ENCODE measurements around the gene EIF3L. TPM values are rescaled to one million over a fixed set of nuclear protein-coding genes. Genes with fewer than 3 reads are reported as not detected.
A peak's percentile ranks its signal among the peaks of the same experiment; 100 is the strongest.

EIF3L gene
- total RNA-seq, 2 donors from 2014 or later = 224 to 226 TPM

- Histone ChIP-seq H3K36me3 (no peaks in the 10 kb centered on the region), H3K9me3 (no peaks in the 10 kb centered on the region), H3K27ac (peak overlapping the region; percentile 90 to 94), H3K4me3 (peak overlapping the region; percentile 79), H3K27me3 (replicated peaks; ENCODE audit: insufficient read depth) (no peaks in the 10 kb centered on the region), H3K4me1 (ENCODE audit: control insufficient read depth in 1 of 2, low read depth in 2 of 2) (peaks cover 16 to 40% of the 10 kb centered on the region in 2 donors)
- no peak for TF ChIP-seq CTCF (IDR thresholded peaks at IDR 0.05)
- DNase-seq (ENCODE audit: low spot score) (peak; percentile 72), ATAC-seq (ENCODE audit: insufficient number of reproducible peaks, low FRiP score, low read depth) (peak; percentile 82)
These were observed 55.6 kb downstream of the EIF3L start for GRCh38 chr22:37904572-37905533.

DNA sequence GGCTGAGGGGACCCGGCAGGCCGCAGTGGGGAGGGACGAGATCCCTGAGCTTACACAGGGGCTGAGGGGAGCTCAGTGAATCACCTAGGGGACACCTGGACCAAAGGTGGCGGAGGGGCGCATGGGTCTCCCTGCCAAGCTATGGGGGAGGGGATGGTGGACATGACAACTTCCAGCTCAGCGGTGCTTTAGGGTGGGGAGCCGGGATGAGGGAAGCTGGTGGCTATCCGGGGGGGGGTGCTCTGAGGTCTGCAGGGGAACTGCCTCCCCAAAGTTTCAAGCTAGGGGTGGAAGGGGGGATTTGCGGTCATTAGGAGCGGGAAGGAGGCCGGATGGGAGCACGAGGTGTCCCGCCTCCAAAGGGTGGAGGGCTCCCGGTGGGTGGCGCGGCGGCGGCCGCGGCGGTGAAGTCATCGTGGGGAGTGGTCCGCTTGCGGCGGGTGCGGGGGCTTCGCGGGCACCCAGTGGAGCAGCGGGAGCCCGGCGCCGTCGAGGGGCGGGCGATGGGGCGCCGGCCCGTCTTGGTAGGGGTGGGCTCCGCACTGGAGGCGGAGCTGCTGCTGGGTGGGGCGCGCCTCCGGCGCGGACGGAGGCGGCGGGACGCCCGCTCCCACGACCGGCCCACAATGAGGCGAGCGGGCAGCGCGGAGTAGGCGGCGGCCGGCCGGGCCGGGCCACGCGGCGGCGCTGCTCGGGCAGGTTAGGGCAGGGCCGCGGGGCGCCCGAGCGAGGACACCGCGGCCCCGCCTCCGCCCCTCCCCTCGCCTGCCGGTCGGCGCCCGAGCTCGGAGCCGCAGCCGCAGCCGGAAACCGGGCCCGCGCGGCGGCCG lies 56.5 kb downstream of the EIF3L start, which contains the start of gene MICALL1:
TSS of gene MICALL1 (plus strand) at position 764 of the 830 bp plus-strand sequence. CDS start 126 bp downstream, outside the sequence.
- H3K4me3 ChIP-seq = peak within 1 kb of the TSS; percentile 79
- H3K36me3 ChIP-seq = no peaks in the 10 kb centered on the region
- TF ChIP-seq CTCF (IDR thresholded peaks at IDR 0.05) = no peak
- DNase-seq (ENCODE audit: low spot score) (no peak), ATAC-seq (ENCODE audit: insufficient number of reproducible peaks, low FRiP score, low read depth) (peak; percentile 71)
- no peaks in the 10 kb centered on the region for H3K9me3 ChIP-seq
- no peaks in the 10 kb centered on the region for H3K27me3 ChIP-seq (replicated peaks; ENCODE audit: insufficient read depth)
- H3K4me1 ChIP-seq (ENCODE audit: control insufficient read depth in 1 of 2, low read depth in 2 of 2) = peaks cover 16 to 49% of the 10 kb centered on the region in 2 donors
- peak within 1 kb of the TSS; percentile 90 to 94 for H3K27ac ChIP-seq

- no peak for TF ChIP-seq CTCF (IDR thresholded peaks at IDR 0.05)
- Histone ChIP-seq H3K9me3 (no peaks in the 10 kb centered on the region), H3K36me3 (no peaks in the 10 kb centered on the region), H3K4me3 (peak overlapping the region; percentile 75), H3K27me3 (replicated peaks; ENCODE audit: insufficient read depth) (no peaks in the 10 kb centered on the region), H3K4me1 (ENCODE audit: control insufficient read depth in 1 of 2, low read depth in 2 of 2) (peaks cover 16 to 57% of the 10 kb centered on the region in 2 donors), H3K27ac (peak overlapping the region; percentile 87)
- DNase-seq (ENCODE audit: low spot score) = no peak
- no peak for ATAC-seq (ENCODE audit: insufficient number of reproducible peaks, low FRiP score, low read depth)
These were observed 57.3 kb downstream of the EIF3L start for GRCh38 chr22:37906364-37907008.

GRCh38 chr22:37907036-37907954 lies 58.1 kb downstream of the EIF3L start:
- Histone ChIP-seq H3K9me3 (no peaks in the 10 kb centered on the region), H3K36me3 (no peaks in the 10 kb centered on the region), H3K4me1 (ENCODE audit: control insufficient read depth in 1 of 2, low read depth in 2 of 2) (peaks cover 16 to 58% of the 10 kb centered on the region in 2 donors), H3K27me3 (replicated peaks; ENCODE audit: insufficient read depth) (no peaks in the 10 kb centered on the region), H3K4me3 (peak overlapping the region; percentile 75), H3K27ac (peak overlapping the region; percentile 87)
- DNase-seq (ENCODE audit: low spot score) (no peak), ATAC-seq (ENCODE audit: insufficient number of reproducible peaks, low FRiP score, low read depth) (no peak)
- no peak for TF ChIP-seq CTCF (IDR thresholded peaks at IDR 0.05)
